ENCODE measurements around the gene TMEM106C.

The TMEM106C gene

DNA sequence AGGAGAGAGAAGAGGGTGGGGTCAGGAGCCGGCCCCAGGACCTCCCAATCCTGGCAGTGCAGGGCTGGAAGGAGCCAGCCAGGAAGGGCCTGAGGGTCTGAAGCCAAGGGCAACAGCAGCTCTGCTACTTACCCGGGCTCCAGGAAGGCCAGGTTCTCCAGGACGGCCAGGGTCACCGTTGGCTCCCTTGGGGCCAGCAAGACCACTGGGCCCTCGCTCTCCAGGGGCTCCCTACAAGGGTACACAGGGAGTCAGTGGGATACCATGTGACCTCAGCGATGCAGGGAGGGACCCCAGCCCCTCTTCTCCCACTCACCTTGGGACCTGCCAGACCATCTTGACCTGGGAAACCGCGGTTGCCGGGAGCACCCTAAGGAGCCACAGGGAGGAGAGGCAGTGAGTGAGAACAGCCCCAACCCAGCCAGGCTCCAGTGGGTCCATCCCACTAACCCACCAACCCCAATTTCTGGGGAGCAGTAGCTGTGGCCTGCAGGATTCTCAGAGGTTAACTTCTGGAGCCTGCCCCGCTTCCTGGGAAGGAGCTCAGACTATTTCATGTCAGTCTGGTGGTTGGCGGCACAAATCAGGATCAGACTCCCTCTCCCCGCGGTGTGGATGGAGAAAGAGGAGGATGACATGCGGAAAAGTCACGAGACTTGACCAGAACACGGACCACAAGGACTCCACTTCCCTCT, 22.3 kb downstream of the TMEM106C start:
- TF ChIP-seq TCF12 (IDR thresholded peaks at IDR 0.05; ENCODE audit: low read depth): no peak
- TF ChIP-seq RAD21 (IDR thresholded peaks at IDR 0.05; ENCODE audit: low read depth): no peak
- no peak for TF ChIP-seq FOXM1 (IDR thresholded peaks at IDR 0.05; ENCODE audit: borderline replicate concordance, low read depth)
- TF ChIP-seq EGR1 (IDR thresholded peaks at IDR 0.05): no peak
- no peak for TF ChIP-seq YY1 (IDR thresholded peaks at IDR 0.05; ENCODE audit: low read depth)
- no peak for TF ChIP-seq REST (IDR thresholded peaks at IDR 0.05; ENCODE audit: low read depth)
- no peak for TF ChIP-seq ZBTB7A (IDR thresholded peaks at IDR 0.05; ENCODE audit: low read depth)
- TF ChIP-seq TAF1 (IDR thresholded peaks at IDR 0.05; ENCODE audit: low read depth): no peak
- no peak for TF ChIP-seq CREB1 (IDR thresholded peaks at IDR 0.05; ENCODE audit: low read depth)
- TF ChIP-seq EP300 (IDR thresholded peaks at IDR 0.05; ENCODE audit: borderline replicate concordance): no peak
- TF ChIP-seq NFIC (IDR thresholded peaks at IDR 0.05): no peak
- TF ChIP-seq, protein P1, sequence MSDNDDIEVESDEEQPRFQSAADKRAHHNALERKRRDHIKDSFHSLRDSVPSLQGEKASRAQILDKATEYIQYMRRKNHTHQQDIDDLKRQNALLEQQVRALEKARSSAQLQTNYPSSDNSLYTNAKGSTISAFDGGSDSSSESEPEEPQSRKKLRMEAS (IDR thresholded peaks at IDR 0.05): no peak
- no peak for TF ChIP-seq USF1 (IDR thresholded peaks at IDR 0.05)
- no peak for TF ChIP-seq CEBPB (IDR thresholded peaks at IDR 0.05)
- no peak for TF ChIP-seq TEAD4 (IDR thresholded peaks at IDR 0.05)

- TF ChIP-seq NFIC (IDR thresholded peaks at IDR 0.05) (no peak), EGR1 (IDR thresholded peaks at IDR 0.05) (no peak), USF1 (IDR thresholded peaks at IDR 0.05) (no peak), TAF1 (IDR thresholded peaks at IDR 0.05; ENCODE audit: low read depth) (no peak), TCF12 (IDR thresholded peaks at IDR 0.05; ENCODE audit: low read depth) (no peak), RAD21 (IDR thresholded peaks at IDR 0.05; ENCODE audit: low read depth) (no peak), CEBPB (IDR thresholded peaks at IDR 0.05) (no peak), FOXM1 (IDR thresholded peaks at IDR 0.05; ENCODE audit: borderline replicate concordance, low read depth) (no peak), EP300 (IDR thresholded peaks at IDR 0.05; ENCODE audit: borderline replicate concordance) (no peak), ZBTB7A (IDR thresholded peaks at IDR 0.05; ENCODE audit: low read depth) (no peak), TEAD4 (IDR thresholded peaks at IDR 0.05) (no peak)
These were observed 22.9 kb downstream of the TMEM106C start for GRCh38 chr12:47986291-47986660.

DNA sequence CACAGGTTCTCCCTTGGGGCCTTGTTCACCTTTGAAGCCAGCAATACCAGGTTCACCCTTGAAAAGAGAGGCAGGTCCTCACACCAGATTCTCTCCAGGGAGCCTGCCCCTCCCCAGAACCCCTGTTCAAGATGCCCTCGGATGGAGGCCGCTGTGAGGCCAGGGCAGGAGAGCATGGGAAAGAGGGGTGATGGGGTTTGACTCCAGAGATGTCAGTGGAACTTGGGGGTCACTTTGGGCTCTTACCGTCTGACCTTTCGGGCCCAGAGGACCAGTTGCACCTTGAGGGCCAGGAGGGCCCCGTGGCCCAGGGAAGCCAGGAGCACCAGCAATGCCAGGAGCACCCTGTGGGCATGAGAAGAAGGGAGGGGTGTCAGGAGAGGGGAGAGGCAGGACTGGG, 23.4 kb downstream of the TMEM106C start:
- TF ChIP-seq, protein P1 (IDR thresholded peaks at IDR 0.05): no peak
- TF ChIP-seq REST (IDR thresholded peaks at IDR 0.05; ENCODE audit: low read depth): no peak
- no peak for TF ChIP-seq RAD21 (IDR thresholded peaks at IDR 0.05; ENCODE audit: low read depth)
- TF ChIP-seq NFIC (IDR thresholded peaks at IDR 0.05): no peak
- no peak for TF ChIP-seq TAF1 (IDR thresholded peaks at IDR 0.05; ENCODE audit: low read depth)
- TF ChIP-seq EGR1 (IDR thresholded peaks at IDR 0.05): no peak
- no peak for TF ChIP-seq YY1 (IDR thresholded peaks at IDR 0.05; ENCODE audit: low read depth)
- no peak for TF ChIP-seq ZBTB7A (IDR thresholded peaks at IDR 0.05; ENCODE audit: low read depth)
- no peak for TF ChIP-seq USF1 (IDR thresholded peaks at IDR 0.05)
- TF ChIP-seq FOXM1 (IDR thresholded peaks at IDR 0.05; ENCODE audit: borderline replicate concordance, low read depth): no peak
- no peak for TF ChIP-seq TEAD4 (IDR thresholded peaks at IDR 0.05)
- no peak for TF ChIP-seq TCF12 (IDR thresholded peaks at IDR 0.05; ENCODE audit: low read depth)
- no peak for TF ChIP-seq EP300 (IDR thresholded peaks at IDR 0.05; ENCODE audit: borderline replicate concordance)
- no peak for TF ChIP-seq CREB1 (IDR thresholded peaks at IDR 0.05; ENCODE audit: low read depth)

DNA sequence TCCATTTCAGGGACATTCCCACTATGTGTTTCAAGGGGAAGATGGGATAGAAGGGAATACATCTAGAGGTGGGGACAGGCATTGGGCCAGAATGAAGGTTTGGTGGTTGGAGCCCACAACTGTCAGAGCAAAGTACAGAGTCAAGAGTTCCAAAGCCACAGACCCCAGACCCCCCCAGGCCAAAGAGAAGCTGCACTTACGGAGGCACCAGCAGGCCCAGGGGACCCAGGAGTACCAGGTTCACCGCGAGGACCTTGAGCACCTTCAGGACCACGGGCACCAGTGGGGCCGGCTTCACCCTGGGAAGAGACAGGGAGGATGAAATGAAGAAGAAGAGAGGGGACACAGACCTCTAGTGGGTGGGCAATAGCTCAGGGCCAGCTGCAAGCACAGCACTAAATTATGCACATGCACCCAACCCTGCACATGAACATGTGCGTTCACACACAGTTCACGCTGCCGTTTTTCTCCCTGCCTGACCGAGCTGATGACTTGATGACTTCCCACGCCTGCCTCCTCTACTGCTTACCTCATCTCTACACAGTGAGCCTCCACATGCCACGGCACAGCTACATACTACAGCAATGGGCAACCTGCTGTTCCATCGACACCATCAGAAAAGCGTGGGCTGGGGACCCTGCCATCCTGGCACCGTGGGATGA, 24.1 kb downstream of the TMEM106C start:
- TF ChIP-seq CREB1 (IDR thresholded peaks at IDR 0.05; ENCODE audit: low read depth) (no peak), TAF1 (IDR thresholded peaks at IDR 0.05; ENCODE audit: low read depth) (no peak), TCF12 (IDR thresholded peaks at IDR 0.05; ENCODE audit: low read depth) (no peak), USF1 (IDR thresholded peaks at IDR 0.05) (no peak), ZBTB7A (IDR thresholded peaks at IDR 0.05; ENCODE audit: low read depth) (no peak), EGR1 (IDR thresholded peaks at IDR 0.05) (no peak), FOXM1 (IDR thresholded peaks at IDR 0.05; ENCODE audit: borderline replicate concordance, low read depth) (no peak), TEAD4 (IDR thresholded peaks at IDR 0.05) (no peak), YY1 (IDR thresholded peaks at IDR 0.05; ENCODE audit: low read depth) (no peak)
- TF ChIP-seq, protein P1 (IDR thresholded peaks at IDR 0.05): no peak

Measured in Ishikawa (cell line).